Stimulated activated CD4-positive, alpha-beta T cell treated with anti-CD3 and anti-CD28 coated beads, Interleukin-1b, Interleukin-23, amount 100 ng/mL, for 1 hour (primary cell): Measurements from ENCODE around the gene ERVK3-1.

Experiments
- DNase-seq, 2 donors: peaks; one replicate each; pipeline ENCODE4 v3.0.0-alpha.2; 2020; ENCODE audit warnings: low read depth in 2 of 2

ERVK3-1 gene

DNA sequence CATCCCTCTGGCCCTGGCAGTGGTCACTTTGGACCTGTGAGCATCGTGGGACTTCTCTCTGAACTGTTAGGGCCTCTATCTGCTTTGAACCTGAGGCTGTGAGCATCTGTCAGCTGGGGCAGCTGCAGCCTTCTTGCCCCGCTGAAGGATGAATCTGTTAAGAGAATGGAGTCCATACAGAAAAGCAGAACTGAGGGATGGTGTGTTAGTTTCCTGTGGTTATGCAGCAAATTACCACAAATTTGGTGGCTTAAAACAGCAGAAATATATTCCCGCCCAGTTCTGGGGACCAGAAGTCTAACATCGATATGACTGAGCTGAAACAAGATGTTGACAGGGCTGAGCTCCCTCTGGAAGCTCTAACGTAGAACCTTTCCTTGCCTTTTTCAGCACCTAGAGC, 59.0 kb downstream of the ERVK3-1 start:
- DNase-seq = no peak
